OCI-LY7 (cell line): ENCODE results near the gene ENDOG. TPM values are rescaled to one million over a fixed set of nuclear protein-coding genes. Genes with fewer than 3 reads are reported as not detected.
"Not testable (repeated sequence)": the region's sequence is repeated elsewhere in the genome, so short reads cannot be mapped to it uniquely, and the experiment has no call there.

Experiments
- BruUV-seq: library from RNA; stranded (reverse); fragments of 400-500 nt; replicated peaks from 2 replicates; lab custom pipeline; 2021; lab: Mats Ljungman, UMichigan
- CTCF ChIA-PET: fragments of 300-600 bp; sonication (Branson Sonifier 250); formaldehyde crosslinking; loops from one replicate; lab custom pipeline; 2022; ENCODE audit warnings: antibody characterized with exemption; ENCODE audit not compliant: unreplicated experiment; lab: Charles Lee
- POLR2A ChIA-PET: fragments of 300-600 bp; sonication (Branson Sonifier 250); formaldehyde crosslinking; loops from one replicate; lab custom pipeline; 2022; ENCODE audit warnings: antibody characterized with exemption; lab: Charles Lee
- DNase-seq: peaks from one replicate; pipeline ENCODE4 v3.0.0-alpha.2; 2015; ENCODE audit warnings: low spot score
- H2AFZ ChIP-seq: fragments of 200-600 bp; sonication (generic), shearing (Covaris generic); 2 replicates; pipeline ENCODE4 v1.6.1; 2014; ENCODE audit warnings: mild to moderate bottlenecking, antibody characterized with exemption, low read length, moderate library complexity
- H3K27ac ChIP-seq: fragments of 200-600 bp; sonication (generic); 2 replicates; pipeline ENCODE4 v1.5.1; 2014; ENCODE audit warnings: mixed run types, low read depth, mild to moderate bottlenecking, moderate library complexity, low read length, inconsistent platforms; ENCODE audit not compliant: poor library complexity, severe bottlenecking
- H3K36me3 ChIP-seq: fragments of 200-600 bp; sonication (generic); 2 replicates; pipeline ENCODE4 v1.6.1; 2014; ENCODE audit warnings: mild to moderate bottlenecking, antibody characterized with exemption, low read length, moderate library complexity, mixed read lengths; ENCODE audit not compliant: insufficient read depth
- H3K4me1 ChIP-seq: fragments of 200-600 bp; sonication (generic); 2 replicates; pipeline ENCODE4 v1.5.1; 2014; ENCODE audit warnings: mild to moderate bottlenecking, low read length; ENCODE audit not compliant: insufficient read depth, poor library complexity, severe bottlenecking
- H3K4me2 ChIP-seq: fragments of 200-600 bp; sonication (generic); 2 replicates; pipeline ENCODE4 v1.6.1; 2014; ENCODE audit warnings: mild to moderate bottlenecking, low read length
- H3K4me3 ChIP-seq: fragments of 200-600 bp; sonication (generic); 2 replicates; pipeline ENCODE4 v1.5.1; 2014; ENCODE audit warnings: mild to moderate bottlenecking, low read depth, low read length; ENCODE audit not compliant: poor library complexity, severe bottlenecking
- H3K79me2 ChIP-seq: fragments of 200-600 bp; sonication (generic); 2 replicates; pipeline ENCODE4 v1.6.1; 2016; ENCODE audit warnings: low read depth, mild to moderate bottlenecking, low read length, moderate library complexity, mixed read lengths; ENCODE audit not compliant: insufficient read depth
- H3K9me2 ChIP-seq: fragments of 200-600 bp; sonication (generic); 2 replicates; pipeline ENCODE4 v1.6.1; 2016; ENCODE audit warnings: mild to moderate bottlenecking, low read length, mixed read lengths; ENCODE audit not compliant: insufficient read depth
- H3K9me3 ChIP-seq: fragments of 200-600 bp; sonication (generic); 2 replicates; pipeline ENCODE4 v1.6.1; 2014; ENCODE audit warnings: mild to moderate bottlenecking, mixed run types, low read length, mixed read lengths
- H4K20me1 ChIP-seq: fragments of 200-600 bp; sonication (generic); 2 replicates; pipeline ENCODE4 v1.6.1; 2014; ENCODE audit warnings: mild to moderate bottlenecking, antibody characterized with exemption, low read length, moderate library complexity, mixed read lengths; ENCODE audit not compliant: insufficient read depth
- CTCF ChIP-seq: fragments of 200-600 bp; sonication (generic); conservative IDR thresholded peaks from 2 replicates; pipeline ENCODE4 v1.5.1; 2014; ENCODE audit warnings: mild to moderate bottlenecking, antibody characterized with exemption, low read length, moderate library complexity, mixed read lengths
- EZH2phosphoT487 ChIP-seq: fragments of 200-600 bp; sonication (generic); IDR thresholded peaks from 2 replicates; pipeline ENCODE4 v1.6.1; 2018; ENCODE audit warnings: low read depth, borderline replicate concordance, mild to moderate bottlenecking, mixed run types, antibody characterized with exemption, low read length, moderate library complexity, mixed read lengths
- intact Hi-C: fragments of 100-400 bp; cut with micrococcal nuclease; formaldehyde crosslinking; loops from one replicate; pipeline ENCODE4 v1.10.0; 2022; ENCODE audit not compliant: unreplicated experiment
- total RNA-seq, 2 experiments: library from RNA; depleted of rRNA in 1 of 2; stranded (reverse); fragments of >200 nt in 1 of 2; shearing (Covaris generic) in 1 of 2; gene quantifications; 2 replicates each; pipeline ENCODE4 v1.2.3, GENCODE V29; 2014 to 2022

ENDOG gene
- total RNA-seq, 2 experiments from 2014 or later: 29.4 to 35.2 TPM

GRCh38 chr9:128774804-128775203, 43.5 kb upstream of the ENDOG start:
- Histone ChIP-seq H3K4me3 (no peak overlapping the region), H3K27ac (no peak overlapping the region), H3K9me2 (no peaks in the 10 kb centered on the region), H3K36me3 (no peaks in the 10 kb centered on the region; the same call in 1 of the 2 replicates), H3K4me2 (no peak overlapping the region), H2AFZ (no peak overlapping the region), H3K4me1 (peaks cover 22% of the 10 kb centered on the region), H3K79me2 (no peaks in the 10 kb centered on the region), H4K20me1 (no peaks in the 10 kb centered on the region), H3K9me3 (peaks cover 20% of the 10 kb centered on the region; the same call in 1 of the 2 replicates)
- ChIA-PET POLR2A (no interaction called here), CTCF (no interaction called here)
- DNase-seq: no peak
- no TSS peak for BruUV-seq
- TF ChIP-seq EZH2phosphoT487 (no peak), CTCF (no peak)
- intact Hi-C loops: loop anchor here (5.0 kb wide), 1 partner anchor 93 kb away; no protein-coding TSS in a partner anchor

DNA sequence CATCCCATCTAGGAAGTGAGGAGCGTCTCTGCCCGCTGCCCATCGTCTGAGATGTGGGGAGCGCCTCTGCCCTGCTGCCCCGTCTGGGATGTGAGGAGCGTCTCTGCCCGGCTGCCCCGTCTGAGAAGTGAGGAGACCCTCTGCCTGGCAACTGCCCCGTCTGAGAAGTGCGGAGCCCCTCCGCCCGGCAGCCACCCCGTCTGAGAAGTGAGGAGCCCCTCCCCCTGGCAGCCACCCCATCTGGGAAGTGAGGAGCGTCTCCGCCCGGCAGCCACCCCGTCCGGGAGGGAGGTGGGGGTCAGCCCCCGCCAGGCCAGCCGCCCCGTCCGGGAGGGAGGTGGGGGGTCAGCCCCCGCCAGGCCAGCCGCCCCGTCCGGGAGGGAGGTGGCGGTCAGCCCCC, 38.2 kb upstream of the ENDOG start:
- POLR2A ChIA-PET, CTCF ChIA-PET: not testable (repeated sequence)

GRCh38 chr9:128781187-128782070, 36.9 kb upstream of the ENDOG start:
- Histone ChIP-seq H4K20me1 (no peaks in the 10 kb centered on the region), H3K9me3 (peaks cover 36% of the 10 kb centered on the region; the same call in 1 of the 2 replicates), H3K4me1 (peaks cover 47% of the 10 kb centered on the region), H3K9me2 (no peaks in the 10 kb centered on the region), H2AFZ (peak overlapping the region; percentile 72; the same call in 1 of the 2 replicates), H3K4me2 (peak overlapping the region; percentile 62), H3K4me3 (peak overlapping the region; percentile 43), H3K79me2 (no peaks in the 10 kb centered on the region), H3K27ac (peak overlapping the region; percentile 100), H3K36me3 (no peaks in the 10 kb centered on the region; the same call in 1 of the 2 replicates)
- ChIA-PET CTCF (no interaction called here), POLR2A (interaction anchor here (0.9 to 2.1 kb wide), 3 partner anchors 9 to 99 kb away, joined by 3 to 9 read pairs (median 4); partner anchors contain the start of genes ENDOG and ZER1)
- DNase-seq: peak; percentile 83
- no TSS peak for BruUV-seq
- TF ChIP-seq EZH2phosphoT487 (no peak), CTCF (no peak)
- intact Hi-C loops: loop anchor here (10.0 kb wide), 1 partner anchor 137 kb away; no protein-coding TSS in a partner anchor

More for the DNA sequence above, 38.2 kb upstream of the ENDOG start:
- not testable (repeated sequence) for H3K4me3 ChIP-seq, H3K9me2 ChIP-seq, BruUV-seq, H3K79me2 ChIP-seq, H3K36me3 ChIP-seq, H4K20me1 ChIP-seq, H2AFZ ChIP-seq, H3K4me2 ChIP-seq, DNase-seq
- Histone ChIP-seq H3K27ac (peak overlapping the region; percentile 38), H3K4me1 (peaks cover 44% of the 10 kb centered on the region), H3K9me3 (peaks cover 38% of the 10 kb centered on the region; the same call in 1 of the 2 replicates)
- intact Hi-C loops: loop anchor here (10.0 kb wide), 1 partner anchor 135 kb away; no protein-coding TSS in a partner anchor
